ENCODE measurements around the gene LTBP1.

GRCh38 chr2:33292063-33292462 lies 345.3 kb downstream of the LTBP1 start:
- TF ChIP-seq CTCF (conservative IDR thresholded peaks at IDR 0.05; ENCODE audit: low read depth, low read length) (no peak), EZH2 (IDR thresholded peaks at IDR 0.05; ENCODE audit: borderline replicate concordance, low read depth, low read length, poor library complexity, severe bottlenecking) (no peak)
